Breast epithelium (tissue), 4 donors: Measurements from ENCODE around the gene ACACB. TPM values are rescaled to one million over a fixed set of nuclear protein-coding genes. Genes with fewer than 3 reads are reported as not detected.

Experiments used
- DNase-seq, 2 donors: peaks; one replicate each; pipeline ENCODE4 v3.0.0-alpha.2; 2019; ENCODE audit warnings: low spot score in 2 of 2
- H3K27ac ChIP-seq, 2 donors: fragments of 200-600 bp; sonication (generic) in 1 of 2; one replicate each; pipeline ENCODE4 v1.5.1; 2016 to 2019; ENCODE audit warnings: mild to moderate bottlenecking in 1 of 2
- H3K27me3 ChIP-seq, 2 donors: fragments of 200-600 bp; sonication (generic) in 1 of 2; one replicate each; pipeline versions ENCODE4 v1.5.1 to v1.6.0; 2017 to 2019; ENCODE audit warnings: control low read depth in 1 of 2, mild to moderate bottlenecking in 1 of 2
- H3K36me3 ChIP-seq: fragments of 200-600 bp; one replicate; pipeline ENCODE4 v1.5.1; 2019
- H3K4me1 ChIP-seq, 2 donors: fragments of 200-600 bp; sonication (generic); one replicate each; pipeline ENCODE4 v1.5.1; 2016 to 2019; ENCODE audit warnings: control low read depth in 1 of 2
- H3K4me3 ChIP-seq, 3 donors: fragments of 200-600 bp; sonication (generic); 1 replicate in 2 of 3; 2 replicates in 1 of 3; pipeline ENCODE4 v1.5.1; 2016 to 2019; ENCODE audit warnings: mild to moderate bottlenecking in 3 of 3, moderate library complexity in 2 of 3
- H3K9me3 ChIP-seq, 2 donors: fragments of 200-600 bp; sonication (generic) in 1 of 2; one replicate each; pipeline ENCODE4 v1.5.1; 2016 to 2019; ENCODE audit warnings: control low read depth in 1 of 2
- POLR2A ChIP-seq: fragments of 450-650 bp; IDR thresholded peaks from one replicate; pipeline ENCODE4 v1.6.1; 2016; ENCODE audit warnings: antibody characterized with exemption, mild to moderate bottlenecking, moderate library complexity
- POLR2AphosphoS5 ChIP-seq, 3 donors: sonication (generic); formaldehyde crosslinking; IDR thresholded peaks; one replicate each; pipeline ENCODE4 v1.6.1; 2017; ENCODE audit warnings: antibody characterized with exemption in 3 of 3
- intact Hi-C: fragments of 100-400 bp; cut with DNase I; formaldehyde crosslinking; loops from one replicate; pipeline ENCODE4 v1.15.1; 2023; ENCODE audit warnings: low total_unique reads
- total RNA-seq, 3 donors: library from RNA; depleted of rRNA; stranded (reverse); fragments of >200 nt; gene quantifications; one replicate each; pipeline ENCODE4 v1.1.0, GENCODE V29; 2016
- TF ChIP-seq, protein P1 (sequence below), 3 donors: fragments of 450-650 bp; IDR thresholded peaks; one replicate each; pipeline ENCODE4 v1.5.1; 2016 to 2017; ENCODE audit warnings: antibody characterized with exemption in 3 of 3, mild to moderate bottlenecking in 3 of 3, moderate library complexity in 3 of 3

The ACACB gene
- total RNA-seq, 3 donors from 2014 or later = 223 to 957 (median 301) TPM

DNA sequence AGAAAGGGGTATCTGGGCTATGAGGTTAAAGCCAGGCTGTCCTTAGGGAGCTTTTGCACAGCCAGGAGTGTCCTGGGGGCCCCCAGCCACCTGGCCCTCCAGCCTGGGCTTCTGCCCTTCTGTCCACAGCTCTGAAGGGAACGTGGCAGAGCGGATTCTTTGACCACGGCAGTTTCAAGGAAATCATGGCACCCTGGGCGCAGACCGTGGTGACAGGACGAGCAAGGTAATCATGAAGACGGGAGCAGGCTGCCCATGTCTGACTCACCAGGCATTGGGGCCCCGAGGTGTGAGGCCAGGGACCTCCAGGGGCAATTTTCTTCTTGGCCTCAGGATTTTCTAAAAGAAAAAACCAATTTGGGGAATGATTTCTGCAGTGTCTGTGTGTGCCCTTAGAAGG, 139.6 kb downstream of the ACACB start:
- H3K27ac ChIP-seq = no peak overlapping the region
- H3K4me3 ChIP-seq = no peak overlapping the region
- DNase-seq = no peak
- H3K36me3 ChIP-seq = peaks cover 13% of the 10 kb centered on the region
- no peaks in the 10 kb centered on the region for H3K4me1 ChIP-seq
- H3K27me3 ChIP-seq = no peaks in the 10 kb centered on the region
- H3K9me3 ChIP-seq = peaks cover 0 to 7% of the 10 kb centered on the region in 2 donors
- no peak for TF ChIP-seq POLR2A
- no peak for TF ChIP-seq POLR2AphosphoS5 (IDR thresholded peaks at IDR 0.05)
- TF ChIP-seq, protein P1, sequence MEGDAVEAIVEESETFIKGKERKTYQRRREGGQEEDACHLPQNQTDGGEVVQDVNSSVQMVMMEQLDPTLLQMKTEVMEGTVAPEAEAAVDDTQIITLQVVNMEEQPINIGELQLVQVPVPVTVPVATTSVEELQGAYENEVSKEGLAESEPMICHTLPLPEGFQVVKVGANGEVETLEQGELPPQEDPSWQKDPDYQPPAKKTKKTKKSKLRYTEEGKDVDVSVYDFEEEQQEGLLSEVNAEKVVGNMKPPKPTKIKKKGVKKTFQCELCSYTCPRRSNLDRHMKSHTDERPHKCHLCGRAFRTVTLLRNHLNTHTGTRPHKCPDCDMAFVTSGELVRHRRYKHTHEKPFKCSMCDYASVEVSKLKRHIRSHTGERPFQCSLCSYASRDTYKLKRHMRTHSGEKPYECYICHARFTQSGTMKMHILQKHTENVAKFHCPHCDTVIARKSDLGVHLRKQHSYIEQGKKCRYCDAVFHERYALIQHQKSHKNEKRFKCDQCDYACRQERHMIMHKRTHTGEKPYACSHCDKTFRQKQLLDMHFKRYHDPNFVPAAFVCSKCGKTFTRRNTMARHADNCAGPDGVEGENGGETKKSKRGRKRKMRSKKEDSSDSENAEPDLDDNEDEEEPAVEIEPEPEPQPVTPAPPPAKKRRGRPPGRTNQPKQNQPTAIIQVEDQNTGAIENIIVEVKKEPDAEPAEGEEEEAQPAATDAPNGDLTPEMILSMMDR (IDR thresholded peaks at IDR 0.05) = no peak
- intact Hi-C loops = no loop called here

DNA sequence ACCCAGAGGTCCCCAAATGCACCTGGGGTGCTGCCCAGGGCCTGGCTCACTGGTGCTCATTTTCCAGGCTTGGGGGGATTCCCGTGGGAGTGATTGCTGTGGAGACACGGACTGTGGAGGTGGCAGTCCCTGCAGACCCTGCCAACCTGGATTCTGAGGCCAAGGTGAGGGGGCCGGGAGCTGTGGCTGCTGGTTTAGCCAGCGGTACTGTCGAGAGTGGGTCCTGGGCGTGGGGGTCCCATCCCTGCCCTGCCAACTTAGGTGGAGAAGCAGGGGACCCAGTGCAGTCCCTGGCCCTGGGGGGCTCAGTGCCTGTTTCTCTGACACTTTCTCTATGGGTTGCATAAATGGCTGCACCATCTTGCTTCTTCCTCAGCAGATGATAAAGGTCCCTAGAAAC, 141.8 kb downstream of the ACACB start:
- no peak for DNase-seq
- Histone ChIP-seq H3K27me3 (no peaks in the 10 kb centered on the region), H3K4me3 (no peak overlapping the region), H3K9me3 (peaks cover 0 to 9% of the 10 kb centered on the region in 2 donors), H3K36me3 (peaks cover 13% of the 10 kb centered on the region), H3K27ac (no peak overlapping the region), H3K4me1 (no peaks in the 10 kb centered on the region)
- intact Hi-C loops = no loop called here
- TF ChIP-seq POLR2A (no peak), POLR2AphosphoS5 (IDR thresholded peaks at IDR 0.05) (no peak)
- TF ChIP-seq, protein P1 (IDR thresholded peaks at IDR 0.05) = no peak

DNA sequence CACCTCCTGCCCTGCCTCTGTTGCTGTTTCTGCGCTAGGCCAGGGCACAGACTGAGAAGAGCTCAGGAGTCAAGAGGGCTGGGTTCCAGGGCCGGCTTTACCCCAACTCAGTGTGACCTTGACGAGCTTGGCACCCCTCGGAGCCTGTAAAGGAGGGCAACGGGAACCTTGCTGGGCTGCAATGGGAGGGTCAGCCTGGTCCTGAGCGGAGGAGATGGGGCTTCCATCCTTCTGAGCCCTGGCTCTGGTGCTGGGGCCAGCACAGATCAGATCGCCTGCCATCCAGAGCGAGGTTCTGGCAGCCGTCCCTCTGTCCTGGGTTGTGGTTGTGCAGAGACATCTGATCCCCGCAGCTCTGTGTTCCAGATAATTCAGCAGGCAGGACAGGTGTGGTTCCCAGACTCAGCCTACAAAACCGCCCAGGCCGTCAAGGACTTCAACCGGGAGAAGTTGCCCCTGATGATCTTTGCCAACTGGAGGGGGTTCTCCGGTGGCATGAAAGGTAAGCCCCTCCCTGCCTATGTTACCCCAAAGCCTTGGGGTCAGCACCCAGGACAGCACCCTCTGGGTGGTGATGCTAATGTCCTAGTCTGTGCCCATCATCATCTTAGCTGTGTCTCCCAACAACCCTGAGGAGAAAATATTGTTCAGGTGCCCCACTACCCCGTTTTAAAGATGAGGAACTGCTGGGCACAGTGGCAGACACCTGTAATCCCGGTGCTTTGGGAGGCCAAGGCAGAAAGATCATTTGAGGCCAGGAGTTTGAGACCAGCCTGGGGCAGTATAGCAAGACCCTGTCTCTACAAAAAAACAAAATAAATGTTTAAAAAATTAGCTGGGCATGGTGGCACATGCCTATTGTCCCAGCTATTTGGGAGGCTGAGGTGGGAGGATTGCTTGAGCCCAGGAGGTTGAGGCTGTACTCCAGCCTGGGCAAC, 142.5 kb downstream of the ACACB start:
- H3K27me3 ChIP-seq = no peaks in the 10 kb centered on the region
- H3K4me3 ChIP-seq = no peak overlapping the region
- TF ChIP-seq POLR2AphosphoS5 (IDR thresholded peaks at IDR 0.05) = no peak
- no peak for TF ChIP-seq POLR2A
- TF ChIP-seq, protein P1 (IDR thresholded peaks at IDR 0.05) = no peak
- no peak overlapping the region for H3K27ac ChIP-seq
- H3K36me3 ChIP-seq = peaks cover 11% of the 10 kb centered on the region
- intact Hi-C loops = no loop called here
- peaks cover 0 to 10% of the 10 kb centered on the region in 2 donors for H3K9me3 ChIP-seq
- DNase-seq = no peak
- no peaks in the 10 kb centered on the region for H3K4me1 ChIP-seq

DNA sequence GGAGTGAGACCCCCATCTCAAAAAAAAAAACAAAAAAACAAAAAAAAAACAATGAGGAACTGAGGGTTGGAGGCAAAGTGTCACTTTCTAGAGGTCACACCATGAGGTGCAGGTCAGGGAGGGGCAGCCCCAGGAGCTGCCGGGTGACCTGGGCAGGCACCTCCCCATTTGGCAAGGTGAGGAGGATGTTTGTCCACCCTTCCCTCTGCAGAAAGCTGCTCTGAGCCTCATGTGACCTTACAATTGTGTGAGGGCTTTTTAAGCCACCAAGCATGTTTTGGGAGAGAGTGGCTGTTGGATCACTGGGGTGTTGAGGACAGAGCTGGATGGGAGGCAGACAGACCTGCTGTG, 143.1 kb downstream of the ACACB start:
- no peak overlapping the region for H3K27ac ChIP-seq
- H3K36me3 ChIP-seq = peaks cover 9% of the 10 kb centered on the region
- peaks cover 0 to 6% of the 10 kb centered on the region in 2 donors for H3K9me3 ChIP-seq
- no peak for DNase-seq
- H3K4me1 ChIP-seq = no peaks in the 10 kb centered on the region
- H3K4me3 ChIP-seq = no peak overlapping the region
- intact Hi-C loops = no loop called here
- H3K27me3 ChIP-seq = no peaks in the 10 kb centered on the region
- no peak for TF ChIP-seq POLR2A

DNA sequence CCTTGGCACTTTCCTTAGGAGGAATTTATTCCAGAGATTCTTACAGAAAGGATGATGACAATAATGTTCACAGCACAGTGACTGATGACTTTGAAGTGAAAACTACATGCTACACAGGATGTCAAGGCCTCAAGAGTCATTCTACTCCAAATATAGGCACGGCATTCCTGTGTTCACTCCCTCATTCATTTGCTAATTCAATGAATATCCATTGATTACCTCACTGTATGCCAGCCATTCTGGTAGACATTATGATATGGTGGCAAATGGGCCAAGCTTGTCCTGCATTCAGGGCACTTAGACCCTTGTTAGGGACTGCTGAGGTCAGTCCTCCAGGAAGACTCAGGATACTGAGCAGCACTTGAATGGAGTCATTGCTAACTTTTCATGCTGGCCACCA, 144.7 kb downstream of the ACACB start:
- Histone ChIP-seq H3K27me3 (no peaks in the 10 kb centered on the region), H3K9me3 (peaks cover 0 to 6% of the 10 kb centered on the region in 2 donors), H3K27ac (no peak overlapping the region), H3K4me1 (no peaks in the 10 kb centered on the region), H3K36me3 (peaks cover 18% of the 10 kb centered on the region), H3K4me3 (no peak overlapping the region)
- intact Hi-C loops = no loop called here
- TF ChIP-seq POLR2AphosphoS5 (IDR thresholded peaks at IDR 0.05) = no peak
- no peak for TF ChIP-seq POLR2A
- TF ChIP-seq, protein P1 (IDR thresholded peaks at IDR 0.05) = no peak
- DNase-seq = no peak
